GM12878 (cell line): Measurements from ENCODE around the gene TGM6. TPM values are rescaled to one million over a fixed set of nuclear protein-coding genes. Genes with fewer than 3 reads are reported as not detected.

ENCODE experiments used
- BRCA1 ChIP-seq: IDR thresholded peaks from 2 replicates; pipeline ENCODE4 v1.6.1; 2011; ENCODE audit warnings: low read depth, low read length, improper control_type of control experiment
- CBFB ChIP-seq: IDR thresholded peaks from 2 replicates; pipeline ENCODE4 v1.6.1; 2016; ENCODE audit warnings: antibody characterized with exemption, low read depth
- FOS ChIP-seq: IDR thresholded peaks from 3 replicates; pipeline ENCODE4 v1.6.1; 2011; ENCODE audit warnings: borderline replicate concordance; ENCODE audit not compliant: insufficient read length; ENCODE audit errors: extremely low read depth
- GATAD2B ChIP-seq: fragments of 450-650 bp; conservative IDR thresholded peaks from 2 replicates; pipeline ENCODE4 v1.6.1; 2017; ENCODE audit warnings: low read depth, mild to moderate bottlenecking, moderate library complexity
- IKZF2 ChIP-seq, 2 experiments: fragments of 450-650 bp; IDR thresholded peaks; 2 replicates each; pipeline ENCODE4 v1.6.1; 2017; ENCODE audit warnings: mild to moderate bottlenecking in 2 of 2, moderate library complexity in 2 of 2
- NBN ChIP-seq: fragments of 450-650 bp; IDR thresholded peaks from 2 replicates; pipeline ENCODE4 v1.6.1; 2016
- NFYB ChIP-seq: IDR thresholded peaks from 2 replicates; pipeline ENCODE4 v1.6.1; 2011; ENCODE audit warnings: low read depth, mild to moderate bottlenecking, low read length, improper control_type of control experiment, moderate library complexity; ENCODE audit not compliant: insufficient read depth
- SUPT20H ChIP-seq: IDR thresholded peaks from 2 replicates; pipeline ENCODE4 v1.6.1; 2011; ENCODE audit warnings: low read depth, mild to moderate bottlenecking, low read length, moderate library complexity, borderline replicate concordance; ENCODE audit not compliant: control insufficient read depth
- polyA plus RNA-seq, 11 experiments: library from polyadenylated mRNA; depleted of rRNA in 4 of 11; unstranded in 6 of 11; stranded (reverse) in 5 of 11; fragments of >200 nt; fragmentation: Nextera tagmentation in 4 of 11; fragmentation: Illumina TruSeq in 1 of 11; extraction: Ambion mirVana in 4 of 11; extraction: Trizol in 1 of 11; gene quantifications; 1 replicate in 1 of 11; 2 replicates in 10 of 11; pipeline versions ENCODE4 v1.2.1 to v1.2.3, GENCODE V29; 2011 to 2016; ENCODE audit warnings: inconsistent platforms in 2 of 11, missing spikeins in 2 of 11, low read depth in 1 of 11
- total RNA-seq, 4 experiments: library from RNA; depleted of rRNA in 3 of 4; stranded (reverse); fragments of >200 nt in 3 of 4; fragmentation: Illumina TruSeq in 1 of 4; extraction: Trizol in 1 of 4; gene quantifications; 2 replicates each; pipeline versions ENCODE4 v1.2.1 to v1.2.3, GENCODE V29; 2013 to 2021
- TF ChIP-seq, protein P1 (sequence below): fragments of 450-650 bp; formaldehyde crosslinking; IDR thresholded peaks from 2 replicates; pipeline ENCODE4 v1.4.0; 2020; ENCODE audit warnings: mild to moderate bottlenecking, moderate library complexity
- TF ChIP-seq, protein P2 (sequence below): fragments of 450-650 bp; IDR thresholded peaks from 2 replicates; pipeline ENCODE4 v1.6.1; 2017; ENCODE audit warnings: mild to moderate bottlenecking, moderate library complexity

TGM6 gene
- total and polyA plus RNA-seq, 10 of the 15 experiments (the other 5 are each of a cell fraction or from before 2014, with no cell fraction given), result not detected

DNA sequence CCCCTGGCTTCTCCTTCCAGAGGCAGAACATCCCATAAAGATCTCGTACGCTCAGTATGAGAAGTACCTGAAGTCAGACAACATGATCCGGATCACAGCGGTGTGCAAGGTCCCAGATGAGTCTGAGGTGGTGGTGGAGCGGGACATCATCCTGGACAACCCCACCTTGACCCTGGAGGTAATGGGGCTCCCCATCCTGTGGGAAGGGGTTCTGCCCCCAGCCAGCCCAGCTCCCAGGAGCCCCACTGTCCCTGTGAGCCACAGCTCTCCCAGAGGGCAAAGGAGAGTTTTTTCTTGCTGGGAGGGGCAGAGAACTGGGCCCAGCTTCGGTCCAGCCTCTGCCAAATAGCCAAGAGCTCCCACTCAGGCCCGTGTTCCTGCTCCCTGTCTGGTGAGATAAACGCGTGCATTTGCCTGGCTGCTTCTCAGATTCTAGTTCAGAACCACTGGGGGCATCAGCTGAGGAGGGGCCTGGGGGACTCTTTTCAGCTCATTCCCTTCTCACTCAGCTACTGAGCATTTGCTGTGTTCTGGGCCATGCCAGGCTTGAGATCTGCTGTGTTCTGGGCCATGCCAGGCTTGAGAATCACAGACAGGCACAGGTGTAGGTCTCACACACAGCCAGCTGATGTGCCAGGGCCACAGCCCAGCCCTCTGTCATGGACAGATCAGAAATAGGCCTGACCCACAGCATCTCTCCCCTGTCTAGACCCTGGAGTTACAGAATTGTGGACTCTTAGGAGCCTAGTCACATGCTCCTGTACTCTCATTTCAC is 45.4 kb upstream of the TGM6 start (continued):
- TF ChIP-seq NBN (no peak), BRCA1 (no peak), SUPT20H (no peak), IKZF2 (IDR thresholded peaks at IDR 0.05) (no peak), GATAD2B (no peak), NFYB (no peak), CBFB (no peak), FOS (no peak)
- TF ChIP-seq, protein P1, sequence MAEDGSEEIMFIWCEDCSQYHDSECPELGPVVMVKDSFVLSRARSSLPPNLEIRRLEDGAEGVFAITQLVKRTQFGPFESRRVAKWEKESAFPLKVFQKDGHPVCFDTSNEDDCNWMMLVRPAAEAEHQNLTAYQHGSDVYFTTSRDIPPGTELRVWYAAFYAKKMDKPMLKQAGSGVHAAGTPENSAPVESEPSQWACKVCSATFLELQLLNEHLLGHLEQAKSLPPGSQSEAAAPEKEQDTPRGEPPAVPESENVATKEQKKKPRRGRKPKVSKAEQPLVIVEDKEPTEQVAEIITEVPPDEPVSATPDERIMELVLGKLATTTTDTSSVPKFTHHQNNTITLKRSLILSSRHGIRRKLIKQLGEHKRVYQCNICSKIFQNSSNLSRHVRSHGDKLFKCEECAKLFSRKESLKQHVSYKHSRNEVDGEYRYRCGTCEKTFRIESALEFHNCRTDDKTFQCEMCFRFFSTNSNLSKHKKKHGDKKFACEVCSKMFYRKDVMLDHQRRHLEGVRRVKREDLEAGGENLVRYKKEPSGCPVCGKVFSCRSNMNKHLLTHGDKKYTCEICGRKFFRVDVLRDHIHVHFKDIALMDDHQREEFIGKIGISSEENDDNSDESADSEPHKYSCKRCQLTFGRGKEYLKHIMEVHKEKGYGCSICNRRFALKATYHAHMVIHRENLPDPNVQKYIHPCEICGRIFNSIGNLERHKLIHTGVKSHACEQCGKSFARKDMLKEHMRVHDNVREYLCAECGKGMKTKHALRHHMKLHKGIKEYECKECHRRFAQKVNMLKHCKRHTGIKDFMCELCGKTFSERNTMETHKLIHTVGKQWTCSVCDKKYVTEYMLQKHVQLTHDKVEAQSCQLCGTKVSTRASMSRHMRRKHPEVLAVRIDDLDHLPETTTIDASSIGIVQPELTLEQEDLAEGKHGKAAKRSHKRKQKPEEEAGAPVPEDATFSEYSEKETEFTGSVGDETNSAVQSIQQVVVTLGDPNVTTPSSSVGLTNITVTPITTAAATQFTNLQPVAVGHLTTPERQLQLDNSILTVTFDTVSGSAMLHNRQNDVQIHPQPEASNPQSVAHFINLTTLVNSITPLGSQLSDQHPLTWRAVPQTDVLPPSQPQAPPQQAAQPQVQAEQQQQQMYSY (CRISPR knock-in tag), result no peak
- TF ChIP-seq, protein P2, sequence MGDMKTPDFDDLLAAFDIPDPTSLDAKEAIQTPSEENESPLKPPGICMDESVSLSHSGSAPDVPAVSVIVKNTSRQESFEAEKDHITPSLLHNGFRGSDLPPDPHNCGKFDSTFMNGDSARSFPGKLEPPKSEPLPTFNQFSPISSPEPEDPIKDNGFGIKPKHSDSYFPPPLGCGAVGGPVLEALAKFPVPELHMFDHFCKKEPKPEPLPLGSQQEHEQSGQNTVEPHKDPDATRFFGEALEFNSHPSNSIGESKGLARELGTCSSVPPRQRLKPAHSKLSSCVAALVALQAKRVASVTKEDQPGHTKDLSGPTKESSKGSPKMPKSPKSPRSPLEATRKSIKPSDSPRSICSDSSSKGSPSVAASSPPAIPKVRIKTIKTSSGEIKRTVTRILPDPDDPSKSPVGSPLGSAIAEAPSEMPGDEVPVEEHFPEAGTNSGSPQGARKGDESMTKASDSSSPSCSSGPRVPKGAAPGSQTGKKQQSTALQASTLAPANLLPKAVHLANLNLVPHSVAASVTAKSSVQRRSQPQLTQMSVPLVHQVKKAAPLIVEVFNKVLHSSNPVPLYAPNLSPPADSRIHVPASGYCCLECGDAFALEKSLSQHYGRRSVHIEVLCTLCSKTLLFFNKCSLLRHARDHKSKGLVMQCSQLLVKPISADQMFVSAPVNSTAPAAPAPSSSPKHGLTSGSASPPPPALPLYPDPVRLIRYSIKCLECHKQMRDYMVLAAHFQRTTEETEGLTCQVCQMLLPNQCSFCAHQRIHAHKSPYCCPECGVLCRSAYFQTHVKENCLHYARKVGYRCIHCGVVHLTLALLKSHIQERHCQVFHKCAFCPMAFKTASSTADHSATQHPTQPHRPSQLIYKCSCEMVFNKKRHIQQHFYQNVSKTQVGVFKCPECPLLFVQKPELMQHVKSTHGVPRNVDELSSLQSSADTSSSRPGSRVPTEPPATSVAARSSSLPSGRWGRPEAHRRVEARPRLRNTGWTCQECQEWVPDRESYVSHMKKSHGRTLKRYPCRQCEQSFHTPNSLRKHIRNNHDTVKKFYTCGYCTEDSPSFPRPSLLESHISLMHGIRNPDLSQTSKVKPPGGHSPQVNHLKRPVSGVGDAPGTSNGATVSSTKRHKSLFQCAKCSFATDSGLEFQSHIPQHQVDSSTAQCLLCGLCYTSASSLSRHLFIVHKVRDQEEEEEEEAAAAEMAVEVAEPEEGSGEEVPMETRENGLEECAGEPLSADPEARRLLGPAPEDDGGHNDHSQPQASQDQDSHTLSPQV, result no peak
